Kidney capillary endothelial cell (primary cell): ENCODE results near the gene DIO3.
"Not testable (repeated sequence)": the region's sequence is repeated elsewhere in the genome, so short reads cannot be mapped to it uniquely, and the experiment has no call there.

Experiments used
- DNase-seq: peaks from one replicate; pipeline ENCODE4 v3.0.0-alpha.2; 2018; ENCODE audit warnings: low spot score

DIO3 gene

GRCh38 chr14:101559250-101559623 lies 2.1 kb upstream of the DIO3 start:
- DNase-seq: no peak

- no peak for DNase-seq
Measured at GRCh38 chr14:101559624-101560533, 1.4 kb upstream of the DIO3 start.

DNA sequence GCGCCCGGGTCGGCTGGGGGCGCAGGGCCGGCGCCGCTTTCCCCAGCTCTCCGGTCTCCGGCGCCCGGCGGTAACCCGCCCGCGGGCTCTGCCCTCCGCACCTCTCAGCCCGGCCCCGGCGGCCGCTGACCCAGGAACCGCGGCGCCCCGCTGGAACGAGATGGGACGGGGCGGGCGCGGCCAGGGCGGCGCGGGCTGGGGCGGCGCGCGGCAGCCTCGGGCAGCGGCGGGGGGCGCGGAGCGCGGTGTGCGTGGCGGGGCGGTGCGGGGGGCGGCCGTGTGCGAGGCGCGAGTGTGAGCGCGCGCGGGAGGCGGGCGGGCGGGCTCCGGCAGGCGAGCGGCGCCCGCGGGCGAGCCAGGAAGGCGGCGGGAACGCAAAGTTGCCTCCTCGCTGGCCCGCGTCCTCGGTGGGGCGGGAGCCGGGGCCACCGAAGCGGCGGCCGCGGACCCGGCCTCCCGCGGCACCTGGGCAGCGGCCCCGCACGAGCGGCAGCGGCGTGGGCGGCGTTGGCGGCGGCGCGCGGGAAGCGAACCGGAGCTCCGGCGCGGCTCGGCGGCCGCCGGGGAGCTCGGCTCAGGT lies 671 bp upstream of the DIO3 start:
- no peak for DNase-seq

DNA sequence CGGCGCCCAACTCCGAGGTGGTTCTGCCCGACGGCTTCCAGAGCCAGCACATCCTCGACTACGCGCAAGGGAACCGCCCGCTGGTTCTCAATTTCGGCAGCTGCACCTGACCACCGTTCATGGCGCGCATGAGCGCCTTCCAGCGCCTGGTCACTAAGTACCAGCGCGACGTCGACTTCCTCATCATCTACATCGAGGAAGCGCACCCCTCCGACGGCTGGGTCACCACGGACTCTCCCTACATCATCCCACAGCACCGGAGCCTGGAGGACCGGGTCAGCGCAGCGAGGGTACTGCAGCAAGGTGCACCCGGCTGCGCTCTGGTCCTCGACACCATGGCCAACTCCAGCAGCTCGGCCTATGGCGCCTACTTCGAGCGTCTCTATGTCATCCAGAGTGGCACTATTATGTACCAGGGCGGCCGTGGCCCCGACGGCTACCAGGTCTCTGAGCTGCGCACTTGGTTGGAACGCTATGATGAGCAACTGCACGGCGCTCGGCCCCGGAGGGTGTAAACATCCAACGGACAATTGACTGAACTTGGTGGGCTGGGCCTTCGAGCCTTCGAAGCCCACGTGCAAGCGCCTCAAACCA lies 699 bp downstream of the DIO3 start:
- no peak for DNase-seq

GRCh38 chr14:101562659-101563351 lies 1.5 kb downstream of the DIO3 start:
- no peak for DNase-seq

- DNase-seq: no peak
Measured at GRCh38 chr14:101563352-101563653, 2.0 kb downstream of the DIO3 start.

GRCh38 chr14:101563654-101564443 lies 2.6 kb downstream of the DIO3 start:
- DNase-seq: no peak

DNA sequence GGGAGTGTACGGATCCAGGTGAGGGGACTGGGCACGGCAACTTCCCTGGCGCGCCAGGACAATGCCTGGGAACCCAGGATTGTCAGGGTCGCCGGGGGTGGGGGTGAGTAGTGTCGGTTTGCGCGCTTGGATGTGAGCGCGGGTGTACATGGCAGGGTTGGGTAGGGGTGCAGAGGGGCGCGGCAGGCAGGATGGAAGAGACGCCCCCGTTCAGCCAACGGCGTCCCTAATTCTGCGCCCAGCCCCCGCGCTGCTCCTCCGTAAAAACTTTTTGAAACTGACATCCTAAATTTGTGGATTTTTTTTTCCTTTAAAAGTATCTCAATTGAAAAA lies 3.1 kb downstream of the DIO3 start:
- no peak for DNase-seq

DNA sequence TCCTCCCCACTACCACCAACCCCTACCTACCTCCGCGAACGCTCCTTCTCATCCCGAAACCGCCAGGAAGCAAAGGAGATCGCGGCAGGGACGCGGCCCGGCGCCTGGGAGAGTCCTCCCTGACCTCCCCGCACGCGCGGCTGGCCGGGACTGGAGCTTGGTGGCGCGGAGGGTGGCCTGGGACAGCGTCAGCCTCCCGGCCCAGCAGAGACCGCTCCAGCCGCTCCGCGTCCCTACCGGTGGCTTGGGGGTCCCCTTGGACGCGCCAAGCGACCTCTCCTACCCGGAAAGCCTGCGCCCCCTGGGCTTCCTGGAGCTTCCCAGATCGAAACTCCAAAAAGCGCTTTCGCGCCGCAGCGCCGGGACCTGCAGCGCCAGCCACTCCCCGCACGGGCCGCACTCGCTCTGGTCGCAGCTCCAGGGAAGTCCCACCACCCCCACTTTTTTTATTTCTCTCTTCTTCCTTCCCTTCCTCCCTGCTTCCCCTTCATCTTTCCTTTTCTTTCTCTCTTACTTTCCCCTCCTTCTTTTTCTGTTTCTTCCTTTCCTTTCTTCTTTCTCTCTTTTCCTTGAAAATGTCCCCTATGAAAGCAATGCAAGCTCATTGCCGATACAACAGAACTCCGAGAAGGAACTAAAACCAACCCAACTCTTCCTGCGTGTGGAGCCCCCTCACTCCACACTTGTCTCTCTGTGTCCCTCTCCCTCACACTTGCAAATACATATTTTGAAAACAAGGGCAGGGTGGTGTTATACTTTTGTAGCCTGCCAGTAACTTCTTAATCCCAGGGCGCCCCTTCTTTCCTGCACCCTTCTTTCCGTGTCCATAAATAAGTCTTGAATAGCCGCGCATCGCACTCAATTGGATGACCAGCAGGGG lies 3.8 kb downstream of the DIO3 start:
- no peak for DNase-seq

DNA sequence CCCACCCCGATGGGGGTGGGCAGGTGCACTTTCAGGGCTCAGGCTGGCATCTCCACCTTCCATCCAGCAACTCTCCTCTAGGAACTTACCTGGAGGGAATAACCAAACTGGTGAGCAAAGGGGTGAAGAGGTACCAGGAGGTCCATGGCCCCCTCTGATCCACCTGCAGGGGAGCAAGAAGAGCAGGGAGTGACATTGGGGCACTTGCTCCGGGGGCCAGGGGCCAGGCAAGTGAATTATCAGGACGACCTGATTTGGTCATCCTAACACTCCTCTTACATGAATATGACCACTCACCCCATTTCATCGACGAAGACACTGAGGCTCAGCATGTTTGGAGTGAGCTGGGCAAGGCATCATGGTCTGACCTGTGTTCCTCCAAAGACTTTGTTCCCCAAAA lies 6.0 kb downstream of the DIO3 start:
- no peak for DNase-seq

DNA sequence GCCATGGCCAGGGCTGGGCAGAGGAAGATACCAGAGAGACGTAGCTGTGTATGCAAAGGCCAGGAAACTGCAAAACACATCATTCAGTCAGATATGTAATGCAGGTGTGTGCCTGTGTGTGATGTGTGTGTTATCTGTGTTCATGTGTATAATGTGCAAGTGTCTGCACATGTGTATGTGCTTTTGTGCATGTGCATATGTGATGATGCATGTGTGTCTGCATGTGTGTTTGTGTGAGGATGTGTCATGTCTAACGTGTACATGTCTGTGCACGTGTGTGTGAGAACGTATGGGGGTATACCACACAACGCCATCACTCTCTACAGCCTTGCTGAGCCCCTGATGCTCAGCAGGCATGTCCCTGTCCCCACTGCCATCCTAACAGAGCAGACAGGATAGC lies 9.7 kb downstream of the DIO3 start:
- DNase-seq: no peak

DNA sequence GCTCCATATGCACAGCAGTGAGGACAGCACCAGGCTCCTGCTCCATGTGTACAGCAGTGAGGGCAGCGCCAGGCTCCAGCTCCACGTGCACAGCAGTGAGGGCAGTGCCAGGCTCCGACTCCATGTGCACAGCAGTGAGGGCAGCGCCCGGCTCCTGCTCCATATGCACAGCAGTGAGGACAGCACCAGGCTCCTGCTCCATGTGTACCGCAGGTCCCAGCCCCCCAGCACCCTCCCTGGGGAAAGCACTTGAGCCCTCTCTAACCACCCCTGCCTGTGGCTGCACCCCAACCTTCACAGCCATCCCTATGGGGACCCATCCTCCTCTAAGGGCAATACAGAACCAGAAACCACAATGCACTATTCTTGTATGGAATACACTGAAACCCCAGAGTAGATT lies 11.2 kb downstream of the DIO3 start:
- not testable (repeated sequence) for DNase-seq

DNA sequence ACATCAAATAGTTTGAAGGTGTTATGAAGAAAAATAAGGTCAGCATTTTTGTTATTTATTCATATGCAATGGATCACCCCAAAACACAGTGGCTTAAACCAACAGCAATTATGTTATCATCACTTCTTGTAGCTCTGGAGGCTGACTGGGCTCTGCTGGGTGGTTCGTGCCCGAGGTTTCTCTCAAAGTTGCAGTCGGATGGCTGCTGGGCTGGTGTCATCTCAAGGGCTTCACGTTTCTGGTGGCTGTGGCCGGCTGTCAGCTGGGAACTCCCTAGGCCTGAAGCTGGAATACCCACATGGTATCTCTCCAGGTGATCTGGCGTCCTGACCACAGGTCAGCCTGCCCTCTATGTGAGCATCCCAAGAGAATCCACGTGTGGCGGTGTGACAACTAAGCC lies 12.0 kb downstream of the DIO3 start:
- DNase-seq: no peak

GRCh38 chr14:101575581-101575980 lies 14.3 kb downstream of the DIO3 start:
- no peak for DNase-seq

- DNase-seq: no peak
Measured at GRCh38 chr14:101577221-101577909, 16.1 kb downstream of the DIO3 start.

- no peak for DNase-seq
Measured at GRCh38 chr14:101578489-101578888, 17.2 kb downstream of the DIO3 start.

DNA sequence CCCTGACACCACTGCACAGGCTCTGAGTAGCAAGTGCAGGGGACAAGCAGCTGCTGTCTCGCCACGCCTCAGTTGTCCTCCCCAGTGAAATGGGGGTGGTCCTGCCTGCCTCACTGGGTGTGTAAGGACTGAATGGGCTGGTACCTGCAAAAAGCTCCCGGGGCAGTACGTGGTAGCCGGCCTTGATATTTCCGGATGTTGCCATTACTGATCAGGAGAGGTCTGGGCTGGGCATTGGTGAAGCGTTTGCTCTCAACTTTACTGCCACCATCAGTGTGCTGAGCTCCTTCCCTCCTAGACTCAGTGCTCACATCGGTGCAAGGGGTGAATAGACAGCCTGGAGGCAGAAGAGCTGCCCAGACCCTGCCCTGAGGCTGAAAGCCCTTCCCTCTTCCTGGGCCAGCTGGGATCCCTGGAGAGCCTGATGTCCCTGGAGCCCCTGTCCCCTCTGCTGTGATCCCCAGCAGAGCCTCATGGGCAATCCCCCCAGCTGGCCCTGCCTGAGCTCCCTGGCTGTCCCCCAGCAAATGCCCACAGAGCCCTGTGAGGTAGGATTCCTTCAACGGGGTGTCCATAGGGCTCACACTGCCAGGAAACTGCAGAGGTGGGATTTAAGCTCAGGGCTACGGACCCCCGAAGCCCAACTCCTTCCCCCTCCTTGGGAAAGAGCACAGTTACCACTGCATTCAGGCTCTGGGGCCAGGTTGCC lies 18.2 kb downstream of the DIO3 start:
- no peak for DNase-seq

DNA sequence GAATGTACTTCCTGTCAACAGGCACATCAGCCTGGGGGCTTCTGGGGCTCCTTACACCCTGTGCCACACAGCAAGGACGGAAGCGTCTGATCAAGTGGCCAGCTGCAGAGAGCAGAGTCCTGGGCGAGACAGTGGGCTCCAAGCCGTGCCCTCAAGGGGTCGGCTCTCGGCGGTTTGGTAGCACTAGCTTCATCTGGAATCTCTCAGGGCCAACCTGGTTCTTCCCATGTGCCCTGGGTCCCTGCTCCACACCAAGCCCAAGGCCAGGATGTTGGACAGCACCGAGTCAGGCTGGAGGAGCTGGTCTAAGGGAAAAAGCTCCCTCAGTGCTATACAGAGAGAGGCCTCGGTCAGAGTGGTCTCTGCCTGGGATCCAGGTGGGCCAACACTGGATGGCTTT lies 20.5 kb downstream of the DIO3 start:
- no peak for DNase-seq

DNA sequence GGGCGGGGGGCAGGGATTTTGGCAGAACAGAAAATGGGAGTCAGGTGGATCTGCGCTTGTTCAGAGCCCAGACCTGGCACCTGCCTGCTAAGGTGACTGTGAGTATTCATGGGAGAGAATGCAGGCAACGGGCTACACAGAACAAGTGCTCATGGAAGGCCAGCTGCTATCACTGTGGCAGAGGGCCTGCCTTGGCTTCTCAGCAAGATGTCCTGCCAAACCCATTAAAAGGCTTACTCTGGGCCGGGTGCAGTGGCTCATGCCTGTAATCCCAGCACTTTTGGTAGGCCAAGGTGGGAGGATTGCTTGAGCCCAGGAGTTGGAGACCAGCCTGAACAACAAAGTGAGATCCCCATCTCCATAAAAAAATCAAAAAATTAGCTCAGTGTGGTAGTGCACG lies 21.0 kb downstream of the DIO3 start:
- no peak for DNase-seq
